Measurements from ENCODE around the gene GRB2. TPM values are rescaled to one million over a fixed set of nuclear protein-coding genes. Genes with fewer than 3 reads are reported as not detected.

GRB2 gene
- total and polyA plus RNA-seq, 10 of the 15 experiments (the other 5 are each of a cell fraction or from before 2014, with no cell fraction given): 113 to 268 (median 158) TPM

DNA sequence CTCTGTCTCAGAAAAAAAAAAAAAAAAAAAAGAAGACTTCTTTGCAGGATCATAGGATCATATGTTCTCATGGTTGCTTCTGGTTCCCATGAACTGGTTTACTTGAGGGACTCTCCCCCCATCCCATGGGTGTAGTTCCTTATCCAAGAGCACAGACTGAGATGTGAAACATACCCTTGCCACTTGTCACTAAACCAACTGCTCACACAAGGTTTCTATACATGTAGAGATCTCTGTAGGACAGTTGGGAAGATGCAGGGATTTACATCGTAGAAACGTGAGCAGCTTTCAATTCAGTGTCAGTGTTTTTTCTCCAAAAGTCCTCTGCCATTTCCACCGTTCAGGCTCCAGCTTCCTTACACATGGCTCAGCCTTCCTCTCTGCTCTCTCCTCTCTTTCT, 39.8 kb upstream of the GRB2 start:
- Histone ChIP-seq H3K9me3 (replicated peaks; ENCODE audit: control insufficient read depth, insufficient read depth, low read length) (no peaks in the 10 kb centered on the region), H3K4me3 (no peak overlapping the region), H3K27me3 (replicated peaks in 1 of 2; ENCODE audit: control insufficient read depth in 2 of 2, insufficient read depth in 2 of 2, low read length in 1 of 2) (no peaks in the 10 kb centered on the region), H3K79me2 (ENCODE audit: control insufficient read depth, insufficient read depth, low read length) (no peaks in the 10 kb centered on the region), H4K20me1 (ENCODE audit: control insufficient read depth, insufficient read depth) (no peaks in the 10 kb centered on the region), H3K27ac (ENCODE audit: control insufficient read depth, insufficient read depth) (no peak overlapping the region), H2AFZ (ENCODE audit: control insufficient read depth, low read depth, low read length) (no peak overlapping the region), H3K4me2 (ENCODE audit: control insufficient read depth, insufficient read depth) (no peak overlapping the region), H3K4me1 (ENCODE audit: control insufficient read depth, insufficient read depth, low read length) (no peaks in the 10 kb centered on the region; the same call in 1 of the 2 replicates), H3K36me3 (ENCODE audit: control insufficient read depth in 2 of 2, insufficient read depth in 2 of 2, low read length in 1 of 2) (no peaks in the 10 kb centered on the region), H3K9ac (ENCODE audit: control insufficient read depth, insufficient read depth, low read length) (no peak overlapping the region)
- ChIA-PET CTCF (interaction anchor here (0.7 kb wide), 1 partner anchor 24 kb away, joined by 3 read pairs; no protein-coding TSS in a partner anchor), POLR2A (no interaction called here), SMC1A (ENCODE audit: uncharacterized antibody, unreplicated experiment) (no interaction called here), RAD21 (ENCODE audit: unreplicated experiment) (no interaction called here)
- ATAC-seq (no peak), FAIRE-seq (no peak), DNase-seq (ENCODE audit: low read depth, low spot score) (no peak)
- intact Hi-C loops (cut with micrococcal nuclease; ENCODE audit: unreplicated experiment) (no loop called here), in situ Hi-C loops (cut with MboI) (no loop called here)
- TF ChIP-seq E4F1 (IDR thresholded peaks at IDR 0.05; ENCODE audit: borderline replicate concordance, partially characterized antibody): no peak
- no peak for TF ChIP-seq ZNF274 (IDR thresholded peaks at IDR 0.05; ENCODE audit: insufficient read depth, insufficient read length)
- TF ChIP-seq MXI1 (IDR thresholded peaks at IDR 0.05; ENCODE audit: low read depth, low read length): no peak
- no peak for TF ChIP-seq ZNF217 (IDR thresholded peaks at IDR 0.05)
- TF ChIP-seq BHLHE40 (IDR thresholded peaks at IDR 0.05; ENCODE audit: borderline replicate concordance in 1 of 2, low read depth in 2 of 2, low read length in 1 of 2): no peak
- TF ChIP-seq ZNF622 (IDR thresholded peaks at IDR 0.05): no peak
- no peak for TF ChIP-seq RB1 (IDR thresholded peaks at IDR 0.05; ENCODE audit: borderline replicate concordance)
- TF ChIP-seq MTA2 (IDR thresholded peaks at IDR 0.05; ENCODE audit: low read depth): no peak
- no peak for TF ChIP-seq TCF12 (IDR thresholded peaks at IDR 0.05; ENCODE audit: low read depth, low read length)
- TF ChIP-seq ETV6 (conservative IDR thresholded peaks at IDR 0.05 in 1 of 2, IDR thresholded peaks at IDR 0.05 in 1 of 2; ENCODE audit: borderline replicate concordance in 1 of 2, low read depth in 1 of 2): no peak
- no peak for TF ChIP-seq CBX3 (IDR thresholded peaks at IDR 0.05; ENCODE audit: borderline replicate concordance, low read depth)
- TF ChIP-seq RUNX3 (IDR thresholded peaks at IDR 0.05; ENCODE audit: low read length): no peak
- TF ChIP-seq CHD4 (IDR thresholded peaks at IDR 0.05): no peak
- no peak for TF ChIP-seq CBFB (IDR thresholded peaks at IDR 0.05; ENCODE audit: low read depth)
- no peak for TF ChIP-seq NR2C2 (IDR thresholded peaks at IDR 0.05; ENCODE audit: borderline replicate concordance, control insufficient read depth, insufficient read length, low read depth)
- TF ChIP-seq NR2C1 (IDR thresholded peaks at IDR 0.05): no peak
- no peak for TF ChIP-seq POLR2AphosphoS2 (IDR thresholded peaks at IDR 0.05; ENCODE audit: low read depth, low read length)
- no peak for TF ChIP-seq FOXM1 (IDR thresholded peaks at IDR 0.05; ENCODE audit: low read depth, low read length)
- TF ChIP-seq, protein P1, sequence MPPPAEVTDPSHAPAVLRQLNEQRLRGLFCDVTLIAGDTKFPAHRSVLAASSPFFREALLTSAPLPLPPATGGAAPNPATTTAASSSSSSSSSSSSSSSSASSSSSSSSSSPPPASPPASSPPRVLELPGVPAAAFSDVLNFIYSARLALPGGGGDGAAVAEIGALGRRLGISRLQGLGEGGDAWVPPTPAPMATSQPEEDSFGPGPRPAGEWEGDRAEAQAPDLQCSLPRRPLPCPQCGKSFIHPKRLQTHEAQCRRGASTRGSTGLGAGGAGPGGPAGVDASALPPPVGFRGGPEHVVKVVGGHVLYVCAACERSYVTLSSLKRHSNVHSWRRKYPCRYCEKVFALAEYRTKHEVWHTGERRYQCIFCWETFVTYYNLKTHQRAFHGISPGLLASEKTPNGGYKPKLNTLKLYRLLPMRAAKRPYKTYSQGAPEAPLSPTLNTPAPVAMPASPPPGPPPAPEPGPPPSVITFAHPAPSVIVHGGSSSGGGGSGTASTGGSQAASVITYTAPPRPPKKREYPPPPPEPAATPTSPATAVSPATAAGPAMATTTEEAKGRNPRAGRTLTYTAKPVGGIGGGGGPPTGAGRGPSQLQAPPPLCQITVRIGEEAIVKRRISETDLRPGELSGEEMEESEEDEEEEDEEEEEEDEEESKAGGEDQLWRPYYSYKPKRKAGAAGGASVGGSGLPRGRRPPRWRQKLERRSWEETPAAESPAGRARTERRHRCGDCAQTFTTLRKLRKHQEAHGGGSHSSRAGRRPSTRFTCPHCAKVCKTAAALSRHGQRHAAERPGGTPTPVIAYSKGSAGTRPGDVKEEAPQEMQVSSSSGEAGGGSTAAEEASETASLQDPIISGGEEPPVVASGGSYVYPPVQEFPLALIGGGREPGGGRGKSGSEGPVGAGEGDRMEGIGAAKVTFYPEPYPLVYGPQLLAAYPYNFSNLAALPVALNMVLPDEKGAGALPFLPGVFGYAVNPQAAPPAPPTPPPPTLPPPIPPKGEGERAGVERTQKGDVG (CRISPR knock-in tag; IDR thresholded peaks at IDR 0.05): no peak
- 61% methylated on average over 3 of the region's 3 CpGs for WGBS (ENCODE audit: insufficient coverage, insufficient replicate concordance, low lambda C conversion rate, missing lambda C conversion rate)
- BruUV-seq (replicated peaks): no TSS peak

Data from GM12878 (cell line).